GM19438 (cell line): Measurements from ENCODE around the gene MX2.
"Not testable (repeated sequence)": the region's sequence is repeated elsewhere in the genome, so short reads cannot be mapped to it uniquely, and the experiment has no call there.

Source experiments
- ATAC-seq: cut with Tn5 transposase; IDR thresholded peaks from one replicate; pipeline ENCODE4 v1.9.1; 2021; ENCODE audit warnings: low read depth; ENCODE audit not compliant: unreplicated experiment

MX2 gene

DNA sequence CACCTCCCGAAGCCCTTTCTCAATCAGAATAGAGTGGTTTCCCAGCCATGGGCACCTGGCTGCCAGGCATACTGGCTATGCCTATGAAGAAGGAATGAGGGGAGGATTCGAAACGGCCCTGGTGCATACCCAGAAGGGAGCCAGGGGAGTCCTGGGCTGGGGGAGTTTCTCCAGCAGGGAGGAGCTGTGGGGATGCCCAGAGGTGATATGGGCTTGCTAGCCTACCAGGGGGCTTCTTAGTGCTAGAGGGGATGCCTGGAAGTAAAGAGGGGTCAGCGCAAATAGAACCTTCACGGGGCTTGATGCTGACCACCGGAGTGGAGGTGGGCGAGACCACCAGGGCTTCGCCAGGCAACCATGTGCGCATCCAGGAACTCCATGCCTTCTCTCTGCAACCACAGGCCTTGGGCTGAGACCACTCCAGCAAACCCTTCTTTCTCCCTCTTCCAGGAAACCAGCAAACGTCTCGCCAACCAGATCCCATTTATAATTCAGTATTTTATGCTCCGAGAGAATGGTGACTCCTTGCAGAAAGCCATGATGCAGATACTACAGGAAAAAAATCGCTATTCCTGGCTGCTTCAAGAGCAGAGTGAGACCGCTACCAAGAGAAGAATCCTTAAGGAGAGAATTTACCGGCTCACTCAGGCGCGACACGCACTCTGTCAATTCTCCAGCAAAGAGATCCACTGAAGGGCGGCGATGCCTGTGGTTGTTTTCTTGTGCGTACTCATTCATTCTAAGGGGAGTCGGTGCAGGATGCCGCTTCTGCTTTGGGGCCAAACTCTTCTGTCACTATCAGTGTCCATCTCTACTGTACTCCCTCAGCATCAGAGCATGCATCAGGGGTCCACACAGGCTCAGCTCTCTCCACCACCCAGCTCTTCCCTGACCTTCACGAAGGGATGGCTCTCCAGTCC, 46.0 kb downstream of the MX2 start:
- no peak for ATAC-seq

- no peak for ATAC-seq
Observed at GRCh38 chr21:41410361-41410760, 48.5 kb downstream of the MX2 start.

- no peak for ATAC-seq
Observed at GRCh38 chr21:41410767-41411448, 49.1 kb downstream of the MX2 start.

GRCh38 chr21:41411449-41412089, 49.7 kb downstream of the MX2 start:
- ATAC-seq = no peak

GRCh38 chr21:41417505-41417904, 55.7 kb downstream of the MX2 start:
- not testable (repeated sequence) for ATAC-seq

- no peak for ATAC-seq
Observed at GRCh38 chr21:41418393-41418792, 56.6 kb downstream of the MX2 start.

- no peak for ATAC-seq
Observed at GRCh38 chr21:41418956-41419680, 57.3 kb downstream of the MX2 start.

DNA sequence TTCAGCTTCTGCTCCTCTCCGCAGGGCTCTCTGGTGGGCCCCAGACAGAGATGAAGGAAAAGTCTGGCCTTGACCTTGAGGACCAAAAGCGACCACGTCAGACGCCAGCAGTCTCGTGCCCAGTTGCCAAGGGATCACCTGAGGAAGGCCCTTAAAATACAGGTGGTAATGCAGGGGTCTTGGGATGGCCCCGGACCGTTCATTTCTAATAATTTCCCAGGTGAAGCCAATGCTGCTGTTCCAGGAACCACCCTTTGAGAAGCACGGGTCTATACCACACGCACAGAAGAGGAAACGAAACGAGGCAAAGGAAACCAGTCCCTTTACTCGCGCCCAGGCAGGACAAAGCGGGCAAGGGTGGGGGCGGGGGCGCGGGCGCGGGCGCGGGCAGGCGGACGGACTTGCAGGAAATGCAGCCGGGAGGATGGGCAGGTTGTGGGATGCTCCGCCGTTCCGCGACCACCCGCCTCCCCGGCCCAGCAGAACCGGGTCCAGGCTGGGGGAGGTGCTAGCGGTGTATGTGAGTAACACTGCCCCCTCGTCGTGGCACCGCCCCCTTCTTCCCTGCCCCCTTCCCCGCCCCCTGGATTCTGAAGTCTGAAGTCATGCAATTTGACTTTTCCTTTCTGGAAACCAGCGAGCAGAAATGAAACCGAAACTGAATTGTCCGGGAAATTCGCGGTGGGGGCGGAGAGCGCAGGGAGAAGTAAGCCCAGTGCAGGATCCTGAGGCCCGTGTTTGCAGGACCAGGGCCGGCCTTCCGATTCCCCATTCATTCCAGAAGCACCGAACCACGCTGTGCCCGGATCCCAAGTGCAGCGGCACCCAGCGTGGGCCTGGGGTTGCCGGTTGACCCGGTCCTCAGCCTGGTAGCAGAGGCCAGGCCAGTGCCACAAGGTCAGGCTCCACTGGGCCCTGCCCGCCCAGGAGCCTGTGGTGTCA, 58.4 kb downstream of the MX2 start:
- peak; percentile 57 for ATAC-seq

GRCh38 chr21:41420998-41421397, 59.2 kb downstream of the MX2 start:
- ATAC-seq = not testable (repeated sequence)

GRCh38 chr21:41422546-41423304, 60.9 kb downstream of the MX2 start:
- no peak for ATAC-seq

GRCh38 chr21:41423305-41423636, 61.4 kb downstream of the MX2 start:
- not testable (repeated sequence) for ATAC-seq

DNA sequence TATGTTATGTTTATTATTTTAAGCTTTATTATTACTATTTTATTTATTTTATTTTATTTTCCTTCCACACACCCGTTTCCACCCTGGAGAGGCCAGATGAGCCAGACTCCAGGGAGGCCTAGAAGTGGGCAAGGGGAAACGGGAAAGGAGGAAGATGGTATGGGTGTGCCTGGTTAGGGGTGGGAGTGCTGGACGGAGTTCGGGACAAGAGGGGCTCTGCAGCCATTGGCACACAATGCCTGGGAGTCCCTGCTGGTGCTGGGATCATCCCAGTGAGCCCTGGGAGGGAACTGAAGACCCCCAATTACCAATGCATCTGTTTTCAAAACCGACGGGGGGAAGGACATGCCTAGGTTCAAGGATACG, 63.7 kb downstream of the MX2 start:
- no peak for ATAC-seq

GRCh38 chr21:41425954-41426675, 64.3 kb downstream of the MX2 start, which contains the start of gene MX1:
Gene MX1 (plus strand): TSS chr21:41426239. CDS start chr21:41432071, 5,832 bp downstream.
- peak; percentile 69 for ATAC-seq

DNA sequence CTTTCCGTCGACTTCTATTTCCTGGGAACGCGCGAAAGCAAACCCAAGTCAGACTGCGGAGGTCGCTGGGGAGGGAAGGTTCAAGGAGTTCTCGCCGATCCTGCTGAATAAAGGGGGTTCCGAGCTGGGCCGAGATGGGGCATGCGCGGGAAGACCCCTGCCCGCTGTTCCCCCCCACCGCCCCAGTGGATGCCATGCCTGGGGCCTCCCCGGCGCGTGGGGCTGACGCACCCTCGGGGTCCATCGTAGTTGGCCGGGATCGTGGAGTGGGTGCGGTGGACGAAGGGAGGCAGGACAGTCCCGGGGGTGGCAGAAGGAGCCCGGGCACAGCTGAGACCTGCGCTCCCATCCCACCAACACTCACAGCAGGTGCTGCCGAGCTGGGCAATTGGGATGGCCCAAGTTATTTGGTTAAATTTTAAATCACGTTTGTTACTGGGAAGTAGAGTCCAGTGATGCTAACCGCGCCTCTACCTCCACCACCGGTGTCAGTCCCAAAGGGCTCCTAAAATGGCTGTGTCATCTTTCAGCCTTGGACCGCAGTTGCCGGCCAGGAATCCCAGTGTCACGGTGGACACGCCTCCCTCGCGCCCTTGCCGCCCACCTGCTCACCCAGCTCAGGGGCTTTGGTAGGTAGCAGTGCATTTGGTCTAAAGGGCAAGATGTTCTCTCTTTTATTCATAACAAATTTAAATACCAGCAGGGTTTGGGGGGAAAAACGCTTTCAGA, 65.0 kb downstream of the MX2 start:
- ATAC-seq = no peak

- no peak for ATAC-seq
Observed at GRCh38 chr21:41427556-41427955, 65.7 kb downstream of the MX2 start.

DNA sequence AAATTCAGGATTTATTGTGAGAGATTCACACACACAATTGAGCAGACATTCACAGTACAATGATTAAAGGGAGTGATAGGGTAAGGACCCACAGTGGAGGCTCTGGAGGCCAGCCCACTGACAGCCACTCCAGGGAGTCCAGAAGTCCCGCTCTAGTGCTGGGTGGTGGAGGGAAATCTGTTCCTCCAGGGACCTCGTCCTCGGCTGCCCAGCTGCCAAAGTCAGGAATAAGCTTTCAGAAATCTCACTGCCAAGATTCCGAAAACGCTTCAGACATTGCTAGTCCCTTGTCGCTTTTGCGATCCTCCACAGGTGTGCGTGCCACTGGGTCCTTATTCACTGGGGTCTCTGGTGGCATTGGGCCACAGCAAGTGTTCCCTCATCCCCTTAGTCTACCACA, 66.5 kb downstream of the MX2 start:
- ATAC-seq = no peak

DNA sequence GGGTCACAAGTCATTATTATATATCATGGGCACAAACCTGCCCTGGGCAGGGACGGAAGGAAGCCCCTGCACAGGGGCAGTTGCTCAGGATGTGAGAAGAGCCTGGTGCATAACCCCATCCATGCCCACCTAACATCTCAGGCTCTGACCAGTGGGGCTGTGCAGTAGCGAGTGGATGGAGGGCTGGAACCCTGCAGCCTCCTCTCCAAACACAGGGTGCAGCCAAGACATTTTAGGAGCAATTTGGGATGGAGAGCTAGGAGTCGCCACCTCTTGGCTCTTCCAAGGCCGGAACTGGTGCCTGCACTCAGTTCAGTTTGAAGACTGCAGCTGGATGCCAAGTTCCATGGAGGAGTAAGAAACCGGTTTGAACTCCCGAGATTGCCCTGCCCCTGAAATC, 67.0 kb downstream of the MX2 start:
- ATAC-seq = no peak

DNA sequence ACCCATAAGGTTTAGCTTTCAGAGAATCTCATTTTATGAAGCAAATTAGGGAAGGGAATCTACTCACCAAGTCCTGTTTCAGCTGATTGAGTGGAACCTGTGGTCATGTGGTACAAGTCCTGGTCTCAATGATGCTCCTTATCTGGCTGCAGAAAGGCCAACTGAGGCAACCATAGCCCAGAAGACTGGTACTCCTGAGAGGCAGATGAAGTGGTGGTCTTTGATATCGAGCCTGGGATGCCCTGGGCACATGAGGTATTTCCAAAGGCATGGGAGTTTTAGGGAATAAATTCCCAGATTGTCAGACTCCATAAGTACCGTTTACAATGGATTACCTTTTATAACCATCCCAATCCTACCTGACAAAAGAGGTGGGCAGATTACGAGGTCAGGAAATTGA, 67.5 kb downstream of the MX2 start:
- ATAC-seq = no peak
